Measurements from ENCODE around the gene FTH1.

GRCh38 chr11:61945191-61945590 is 22.2 kb downstream of the FTH1 start:
- no peak for TF ChIP-seq CTCF (IDR thresholded peaks at IDR 0.05; ENCODE audit: low read depth, low read length, poor library complexity, severe bottlenecking)
- no peak for TF ChIP-seq EZH2phosphoT487 (IDR thresholded peaks at IDR 0.05; ENCODE audit: borderline replicate concordance, low read length)

Data from DOHH2 (cell line).